Coronary artery (tissue), 2 donors: Measurements from ENCODE around the gene BCR.
A peak's percentile ranks its signal among the peaks of the same experiment; 100 is the strongest.

Experiments used
- DNase-seq: peaks from one replicate; pipeline ENCODE4 v3.0.0-alpha.2; 2017; ENCODE audit warnings: low spot score
- H3K27ac ChIP-seq, 2 donors: fragments of 200-600 bp; sonication (generic); one replicate each; pipeline ENCODE4 v1.5.1; 2016 to 2019
- H3K4me3 ChIP-seq: fragments of 200-600 bp; sonication (generic); 2 replicates; pipeline ENCODE4 v1.5.1; 2016; ENCODE audit warnings: mild to moderate bottlenecking, moderate library complexity
- TF ChIP-seq, protein P1 (sequence below): fragments of 200-600 bp; sonication (generic); IDR thresholded peaks from one replicate; pipeline ENCODE4 v1.5.1; 2019; ENCODE audit warnings: antibody characterized with exemption

Gene BCR

DNA sequence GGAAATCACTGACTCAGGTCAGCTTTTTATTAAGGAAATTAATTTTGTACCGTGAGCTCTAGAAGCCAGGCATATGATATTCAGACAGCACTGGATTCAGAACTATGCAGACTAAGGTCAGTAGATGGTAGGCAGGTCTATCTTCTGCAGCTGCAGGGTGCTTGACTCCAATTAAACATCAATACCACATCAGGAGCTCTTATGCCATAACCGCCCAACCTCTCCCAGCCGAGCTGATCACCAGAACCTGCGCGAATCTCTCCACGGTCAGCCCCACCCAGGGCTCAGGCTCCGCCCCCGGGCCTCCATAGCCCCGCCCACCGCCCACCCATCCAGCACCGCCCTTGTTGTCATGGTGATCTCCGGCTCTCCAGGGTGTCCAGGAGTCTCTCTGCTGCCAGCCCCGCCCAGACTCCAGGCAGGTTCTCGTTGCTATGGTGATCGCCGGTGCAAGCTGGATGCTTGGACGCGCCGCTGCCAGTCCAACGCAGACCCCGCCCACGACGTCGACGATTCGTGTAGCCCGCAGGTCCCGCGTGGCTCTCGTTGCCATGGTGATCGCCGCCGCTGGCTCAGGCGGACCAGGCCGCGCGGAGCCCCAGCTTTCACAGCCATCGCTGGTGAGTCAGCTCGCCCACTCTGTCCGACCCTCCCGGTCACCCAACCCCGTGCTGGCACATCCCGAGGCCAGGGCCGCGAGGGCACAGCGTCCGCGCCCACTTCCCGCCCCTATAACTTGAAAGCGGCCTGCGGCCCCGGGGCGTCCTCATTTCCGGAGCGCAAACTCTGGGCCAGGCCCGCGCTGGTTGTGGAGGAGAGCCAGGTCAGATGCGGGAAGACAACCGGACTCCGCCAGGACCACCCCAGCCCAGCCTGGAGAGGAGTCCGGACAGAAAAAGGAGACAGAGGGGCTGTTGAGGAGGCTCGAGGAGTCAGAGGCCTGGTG, 35.1 kb upstream of the BCR start, which contains the start of gene RAB36:
Gene RAB36, plus strand, starts transcription at position 546 of the 946 bp plus-strand sequence. CDS start 1,140 bp downstream, outside the sequence.
- peak within 1 kb of the TSS; percentile 69 for H3K4me3 ChIP-seq
- peak; percentile 99 for DNase-seq
- H3K27ac ChIP-seq, result peak within 1 kb of the TSS; percentile 51 to 67
- TF ChIP-seq, protein P1, sequence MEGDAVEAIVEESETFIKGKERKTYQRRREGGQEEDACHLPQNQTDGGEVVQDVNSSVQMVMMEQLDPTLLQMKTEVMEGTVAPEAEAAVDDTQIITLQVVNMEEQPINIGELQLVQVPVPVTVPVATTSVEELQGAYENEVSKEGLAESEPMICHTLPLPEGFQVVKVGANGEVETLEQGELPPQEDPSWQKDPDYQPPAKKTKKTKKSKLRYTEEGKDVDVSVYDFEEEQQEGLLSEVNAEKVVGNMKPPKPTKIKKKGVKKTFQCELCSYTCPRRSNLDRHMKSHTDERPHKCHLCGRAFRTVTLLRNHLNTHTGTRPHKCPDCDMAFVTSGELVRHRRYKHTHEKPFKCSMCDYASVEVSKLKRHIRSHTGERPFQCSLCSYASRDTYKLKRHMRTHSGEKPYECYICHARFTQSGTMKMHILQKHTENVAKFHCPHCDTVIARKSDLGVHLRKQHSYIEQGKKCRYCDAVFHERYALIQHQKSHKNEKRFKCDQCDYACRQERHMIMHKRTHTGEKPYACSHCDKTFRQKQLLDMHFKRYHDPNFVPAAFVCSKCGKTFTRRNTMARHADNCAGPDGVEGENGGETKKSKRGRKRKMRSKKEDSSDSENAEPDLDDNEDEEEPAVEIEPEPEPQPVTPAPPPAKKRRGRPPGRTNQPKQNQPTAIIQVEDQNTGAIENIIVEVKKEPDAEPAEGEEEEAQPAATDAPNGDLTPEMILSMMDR, result no peak

DNA sequence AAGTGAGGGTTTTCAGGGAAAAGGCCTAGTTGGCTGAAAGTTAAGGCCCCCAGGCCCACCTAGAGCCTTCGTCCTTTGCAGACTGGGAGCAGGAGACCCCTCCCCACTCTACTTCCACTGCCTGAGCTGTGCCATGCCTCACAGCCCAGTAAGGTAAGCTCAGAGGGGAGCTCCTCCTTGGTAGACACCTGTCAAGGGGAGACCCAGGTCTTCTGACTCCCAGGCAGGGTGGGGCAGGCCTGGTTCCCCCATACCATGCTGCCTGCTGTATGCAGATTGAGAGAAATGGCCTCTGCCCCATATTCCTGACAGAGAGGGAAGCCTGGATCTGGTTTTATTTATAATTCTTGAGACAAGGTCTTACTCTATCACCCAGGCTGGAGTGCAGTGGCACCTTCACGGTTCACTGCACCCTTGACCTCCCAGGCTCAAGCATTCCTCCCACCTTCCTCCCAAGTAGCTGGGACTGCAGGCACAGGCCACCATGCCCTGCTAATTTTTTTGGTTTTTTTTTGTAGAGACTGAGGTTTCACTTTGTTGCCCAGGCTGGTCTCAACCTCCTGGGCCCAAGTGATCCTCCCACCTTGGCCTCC, 34.3 kb upstream of the BCR start:
- peak overlapping the region; percentile 69 for H3K4me3 ChIP-seq
- TF ChIP-seq, protein P1, result no peak
- H3K27ac ChIP-seq, result peak overlapping the region; percentile 51 to 67
- no peak for DNase-seq

GRCh38 chr22:23146478-23147205, 33.7 kb upstream of the BCR start:
- no peak overlapping the region for H3K27ac ChIP-seq
- TF ChIP-seq, protein P1, result no peak
- no peak overlapping the region for H3K4me3 ChIP-seq
- DNase-seq, result no peak

GRCh38 chr22:23147617-23148387, 32.5 kb upstream of the BCR start:
- no peak for DNase-seq
- TF ChIP-seq, protein P1, result no peak
- H3K4me3 ChIP-seq, result no peak overlapping the region
- H3K27ac ChIP-seq, result peak overlapping the region in 1 of 2 donors; percentile 41

- no peak overlapping the region for H3K27ac ChIP-seq
- H3K4me3 ChIP-seq, result no peak overlapping the region
- no peak for DNase-seq
Observed at GRCh38 chr22:23149743-23150238, 30.5 kb upstream of the BCR start.

DNA sequence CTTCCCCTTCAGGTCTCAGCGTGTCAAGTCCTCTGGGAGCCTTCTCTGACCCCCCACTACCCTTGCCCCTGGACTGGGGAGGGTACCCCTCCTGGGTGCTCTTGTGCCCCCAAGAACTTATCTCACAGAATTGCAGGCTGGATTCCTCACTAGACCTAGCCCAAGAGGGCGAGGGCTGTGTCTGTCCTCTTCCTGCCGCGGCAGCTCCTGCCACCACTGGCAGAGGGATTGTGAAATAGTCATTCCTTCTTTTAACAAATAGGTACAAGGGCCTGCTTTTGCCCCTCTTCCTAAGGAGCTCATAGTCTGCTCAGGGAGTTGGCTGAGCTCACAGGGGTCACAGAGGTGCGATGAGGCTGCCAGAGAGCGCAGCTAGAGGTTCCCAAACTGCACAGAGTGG, 29.5 kb upstream of the BCR start:
- H3K27ac ChIP-seq, result no peak overlapping the region
- H3K4me3 ChIP-seq, result no peak overlapping the region
- DNase-seq, result no peak
- TF ChIP-seq, protein P1, result no peak

More at GRCh38 chr22:23149743-23150238, 30.5 kb upstream of the BCR start:
- TF ChIP-seq, protein P1, result no peak
